EL (cell line): ENCODE data around the gene UGT2B11.
A peak's percentile ranks its signal among the peaks of the same experiment; 100 is the strongest.
"Not testable (repeated sequence)": the region's sequence is repeated elsewhere in the genome, so short reads cannot be mapped to it uniquely, and the experiment has no call there.

Experiments
- DNase-seq: peaks from one replicate; pipeline ENCODE4 v3.0.0-alpha.2; 2016

Gene UGT2B11

DNA sequence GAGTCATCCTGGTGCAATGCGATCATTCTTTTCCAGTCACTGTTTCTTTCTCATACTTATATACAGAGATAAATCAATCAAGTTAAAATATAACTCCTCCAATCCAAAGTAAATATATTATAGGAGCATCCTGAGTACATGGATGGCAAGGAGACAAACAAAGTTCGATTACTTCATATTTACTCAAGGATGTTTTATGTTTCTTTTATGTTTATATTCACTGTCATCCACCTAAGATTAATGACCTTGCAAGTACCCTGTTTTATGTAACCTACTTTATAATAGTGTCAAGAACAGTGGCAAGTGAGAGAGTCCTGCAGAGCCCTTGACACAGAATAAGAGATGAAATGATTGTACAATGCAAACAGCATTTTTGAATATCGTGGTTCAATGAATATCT lies at the start of gene UGT2B11:
Gene UGT2B11 (minus strand): TSS at position 33 of the 400 bp plus-strand sequence. CDS start 26 bp downstream, at position 7.
- no peak for DNase-seq

DNA sequence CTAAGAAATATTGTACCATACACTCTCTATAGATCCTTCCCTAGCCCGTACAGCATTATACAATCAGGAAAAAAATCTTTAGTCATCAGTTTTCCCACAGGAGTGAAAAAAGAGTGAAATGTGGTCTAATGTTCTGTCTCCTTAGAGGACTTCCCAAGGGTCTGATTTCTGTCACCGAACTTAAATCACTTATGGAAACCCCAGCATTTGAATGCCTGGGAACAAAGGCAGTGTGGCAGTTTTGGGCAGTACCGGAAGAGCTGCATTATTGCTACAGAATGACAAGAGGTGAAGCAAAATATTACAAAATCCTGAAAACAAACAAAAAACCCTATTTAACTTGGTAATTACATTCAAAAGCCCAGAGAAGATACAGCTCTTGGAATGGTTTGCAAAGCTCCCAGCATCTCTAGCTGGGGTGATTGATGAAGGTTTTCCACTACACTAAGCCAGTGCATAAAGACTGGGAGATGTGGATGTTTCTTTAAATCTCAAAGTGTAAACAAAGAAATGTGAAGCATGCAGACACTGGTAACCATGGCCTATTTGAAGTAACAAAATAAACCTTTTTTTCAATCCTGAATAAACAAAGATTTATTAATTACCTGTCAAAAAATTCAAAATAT lies 38.7 kb upstream of the UGT2B11 start:
- DNase-seq: not testable (repeated sequence)

DNA sequence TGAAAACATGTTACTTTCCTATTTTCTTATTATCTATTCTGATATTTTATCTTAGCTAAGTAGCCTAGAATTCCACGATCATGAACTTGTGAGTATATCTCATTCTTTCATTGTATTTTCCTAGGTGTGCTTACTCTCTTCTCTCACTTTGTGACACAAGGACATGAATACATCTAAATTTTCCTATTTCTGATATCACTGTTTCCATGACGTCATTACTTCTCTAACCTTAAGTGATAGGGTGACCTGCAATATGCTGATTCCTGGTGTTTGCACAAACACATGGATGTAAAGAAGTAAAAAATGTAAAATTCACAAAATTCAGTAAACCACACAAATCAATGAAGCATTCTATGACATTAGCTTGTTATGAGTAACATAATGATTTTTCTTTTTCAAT lies 36.3 kb upstream of the UGT2B11 start:
- not testable (repeated sequence) for DNase-seq

DNA sequence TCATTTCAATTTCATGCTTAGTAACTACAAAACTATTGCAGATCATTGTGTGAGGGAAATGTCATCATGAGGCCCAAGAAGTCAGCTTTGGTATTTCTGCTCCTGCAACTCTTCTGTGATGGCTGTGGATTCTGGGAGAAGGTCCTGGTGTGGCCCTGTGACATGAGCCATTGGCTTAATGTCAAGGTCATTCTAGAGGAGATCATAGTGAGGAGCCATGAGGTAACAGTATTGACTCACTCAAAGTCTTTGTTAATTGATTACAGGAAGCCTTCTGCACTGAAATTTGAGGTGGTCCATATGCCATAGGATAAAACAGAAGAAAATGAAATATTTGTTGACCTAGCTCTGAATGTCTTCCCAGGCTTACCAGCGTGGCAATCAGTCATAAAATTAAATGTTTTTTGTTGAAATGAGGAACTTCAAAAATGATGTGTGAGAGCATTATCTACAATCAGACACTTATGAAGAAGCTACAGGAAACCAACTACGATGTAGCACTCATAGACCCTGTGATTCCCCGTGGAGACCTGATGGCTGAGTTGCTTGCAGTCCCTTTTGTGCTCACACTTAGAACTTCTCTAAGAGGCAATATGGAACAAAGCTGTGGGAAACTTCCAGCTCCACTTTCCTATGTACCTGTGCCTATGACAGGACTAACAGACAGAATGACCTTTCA lies 28.2 kb upstream of the UGT2B11 start:
- DNase-seq: not testable (repeated sequence)

DNA sequence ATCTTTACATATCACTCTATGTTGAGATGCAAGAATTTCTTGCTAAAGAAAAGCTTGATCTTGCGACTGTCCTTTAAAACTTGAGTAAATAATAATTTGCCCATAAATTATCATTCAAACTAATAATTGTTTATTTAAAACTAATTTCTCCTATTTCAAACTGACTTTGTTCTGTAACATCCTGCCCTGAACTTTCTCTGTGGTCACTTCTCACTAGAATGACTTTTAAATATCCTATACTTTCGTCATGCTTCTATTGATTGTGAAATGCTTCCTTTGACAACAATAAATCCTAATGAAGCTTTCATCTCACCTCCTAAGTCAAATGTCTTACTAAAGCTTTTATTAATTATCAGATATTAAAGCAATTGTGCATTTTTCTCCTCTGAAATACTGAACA lies 27.2 kb upstream of the UGT2B11 start:
- DNase-seq: not testable (repeated sequence)

DNA sequence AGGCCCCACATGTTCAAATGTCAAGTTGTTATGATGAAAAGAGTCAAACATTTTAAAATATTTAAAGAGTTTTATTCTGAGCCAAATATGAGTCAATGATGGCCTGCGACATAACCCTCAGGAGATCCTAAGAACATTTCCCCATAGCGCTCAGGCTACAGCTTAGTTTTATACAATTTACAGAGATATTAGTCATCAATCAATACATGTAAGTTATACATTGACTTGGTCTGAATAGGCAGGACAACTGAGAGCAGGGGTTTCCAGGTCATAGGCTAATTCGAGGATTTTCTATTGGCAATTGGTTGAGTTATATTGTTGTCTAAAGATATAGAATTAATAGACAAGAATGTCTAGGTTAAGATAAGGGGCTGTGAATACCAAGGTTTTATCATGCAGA lies 26.2 kb upstream of the UGT2B11 start:
- DNase-seq: not testable (repeated sequence)

DNA sequence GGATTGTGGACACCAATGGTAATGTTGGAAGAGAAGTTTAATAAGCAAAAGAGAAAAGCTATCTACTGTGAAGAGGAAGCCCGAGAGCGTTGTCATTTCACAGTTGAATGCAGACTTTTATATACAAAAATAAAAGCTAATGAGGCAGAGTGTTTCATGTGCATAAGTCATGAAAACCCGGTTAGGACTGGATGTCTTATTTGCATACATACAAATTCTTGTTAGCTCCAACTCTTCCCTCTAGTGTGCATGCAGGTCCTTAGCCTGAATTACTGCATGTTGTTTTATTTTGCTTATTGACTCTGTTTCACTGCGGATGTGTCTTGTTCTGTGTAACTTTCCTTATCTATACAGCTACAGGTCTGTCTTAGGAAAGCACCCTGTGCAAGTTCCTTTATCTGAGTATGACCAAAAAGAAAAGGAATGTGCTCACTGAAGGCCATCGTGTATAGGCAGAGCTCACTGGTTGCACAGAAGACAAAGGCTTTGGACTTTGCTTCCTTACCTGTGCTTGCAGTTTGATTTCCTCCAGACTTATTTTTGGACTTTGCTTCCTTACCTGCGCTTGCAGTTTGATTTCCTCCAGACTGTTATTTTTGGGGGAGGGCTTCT lies 25.1 kb upstream of the UGT2B11 start:
- DNase-seq: no peak

DNA sequence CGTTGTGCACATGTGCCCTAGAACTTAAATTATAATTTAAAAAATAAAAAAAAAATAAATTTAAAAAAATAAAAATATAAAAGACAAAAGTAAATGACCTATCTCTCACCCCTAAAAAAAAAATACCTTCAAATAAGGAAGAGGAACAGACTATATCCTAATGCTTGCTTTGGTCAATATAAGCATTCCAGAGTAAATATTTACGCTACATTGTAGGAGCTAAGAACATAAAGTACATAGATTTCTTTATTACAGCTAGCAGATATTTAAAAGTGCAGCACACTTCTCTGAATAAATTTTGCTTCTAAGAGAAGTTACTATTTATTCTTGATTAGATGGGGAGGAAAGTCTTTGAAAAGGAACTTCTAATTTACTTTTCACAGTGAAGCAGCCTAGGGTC lies 24.5 kb upstream of the UGT2B11 start:
- DNase-seq: no peak

DNA sequence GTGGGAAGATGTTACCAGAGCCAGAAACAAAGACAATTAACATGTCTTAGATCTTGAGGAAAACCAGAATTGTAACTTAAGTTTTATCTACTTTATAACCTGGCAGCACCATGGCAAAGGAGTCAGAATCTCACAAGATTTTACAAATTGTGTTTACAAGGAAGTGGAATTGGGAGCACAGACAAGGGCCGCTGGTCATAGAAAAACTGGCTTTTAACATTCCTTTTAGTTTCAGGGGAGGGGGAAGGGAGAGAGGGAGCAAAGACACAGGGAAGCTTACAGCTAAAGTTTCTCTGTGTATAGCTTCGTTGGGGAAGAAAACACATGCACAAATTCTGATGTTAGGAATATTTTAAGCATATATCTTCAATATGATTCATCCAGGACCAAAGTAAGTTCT lies 10.3 kb upstream of the UGT2B11 start:
- no peak for DNase-seq

DNA sequence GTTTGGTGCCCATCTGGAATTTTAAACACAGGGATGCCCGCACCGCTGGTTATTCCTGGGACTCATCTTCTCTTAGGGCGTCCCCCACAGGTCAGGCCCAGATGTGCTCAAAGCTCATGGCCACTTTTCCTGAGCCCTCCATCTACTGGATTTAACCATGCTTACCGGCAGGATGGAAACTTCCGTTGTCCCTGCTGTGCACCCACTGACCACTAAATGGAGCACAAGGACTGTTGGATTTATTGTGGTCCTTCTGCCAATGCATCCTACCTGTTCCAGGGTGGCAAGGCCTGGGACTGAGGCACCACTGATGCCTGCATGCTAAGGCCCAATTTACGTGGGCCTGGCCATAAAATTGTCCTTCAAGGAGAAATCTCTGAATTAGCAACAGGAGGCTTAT lies 8.7 kb upstream of the UGT2B11 start:
- not testable (repeated sequence) for DNase-seq

DNA sequence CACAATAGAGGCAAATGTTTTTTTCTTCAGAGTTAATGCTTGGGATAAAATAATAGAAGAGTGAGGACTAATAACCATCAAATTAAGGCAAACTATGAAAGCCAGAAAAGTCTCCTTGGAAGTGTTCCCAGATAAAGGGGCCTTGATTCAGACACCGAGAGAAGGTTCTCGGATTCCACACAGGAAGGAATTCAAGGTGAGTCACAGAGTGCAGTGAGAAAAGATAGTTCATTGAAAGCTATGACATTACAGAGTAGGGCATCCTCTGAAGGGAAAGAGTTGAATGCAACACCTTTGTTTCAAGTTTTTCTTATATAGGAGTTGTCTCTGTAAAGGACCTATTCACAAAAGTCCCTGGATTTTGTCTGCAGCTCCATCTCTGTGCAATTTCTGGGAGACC lies 3.9 kb upstream of the UGT2B11 start:
- not testable (repeated sequence) for DNase-seq

DNA sequence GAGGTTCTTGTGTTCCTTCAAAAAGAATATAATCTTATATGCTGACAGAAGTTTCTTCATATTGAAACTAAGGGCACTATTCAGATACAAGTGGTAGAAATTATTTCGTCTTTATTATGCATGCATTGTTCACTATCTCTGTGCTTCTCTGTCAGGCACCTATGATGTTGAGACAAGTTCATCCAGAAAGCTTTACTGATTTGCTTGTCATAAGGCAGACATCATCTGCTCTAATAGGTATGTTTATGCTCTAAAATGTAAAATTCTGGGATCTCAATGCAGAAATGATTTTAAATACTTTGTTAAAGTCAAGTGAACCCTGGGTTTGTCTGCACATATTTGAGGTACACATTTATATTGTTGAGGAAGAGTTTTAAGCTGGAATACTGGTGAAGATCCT lies 3.6 kb downstream of the UGT2B11 start:
- no peak for DNase-seq

DNA sequence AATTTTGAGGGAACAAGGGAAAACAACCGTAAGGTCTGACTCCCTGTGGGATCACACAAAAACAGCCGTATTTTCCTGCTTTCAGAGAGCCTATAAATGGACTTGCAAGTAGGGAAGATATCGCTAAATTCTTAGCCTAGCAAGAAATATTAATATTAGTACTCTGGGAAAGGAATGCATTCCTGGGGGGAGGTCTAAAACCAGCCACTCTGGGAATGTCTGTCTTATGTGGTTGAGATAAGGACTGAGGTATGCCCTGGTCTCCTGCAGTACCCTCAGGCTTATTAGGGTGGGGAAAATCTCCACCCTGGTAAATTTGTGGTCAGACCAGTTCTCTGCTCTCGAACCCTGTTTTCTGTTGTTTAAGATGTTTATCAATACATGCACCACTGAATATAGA lies 16.0 kb downstream of the UGT2B11 start:
- DNase-seq: not testable (repeated sequence)

DNA sequence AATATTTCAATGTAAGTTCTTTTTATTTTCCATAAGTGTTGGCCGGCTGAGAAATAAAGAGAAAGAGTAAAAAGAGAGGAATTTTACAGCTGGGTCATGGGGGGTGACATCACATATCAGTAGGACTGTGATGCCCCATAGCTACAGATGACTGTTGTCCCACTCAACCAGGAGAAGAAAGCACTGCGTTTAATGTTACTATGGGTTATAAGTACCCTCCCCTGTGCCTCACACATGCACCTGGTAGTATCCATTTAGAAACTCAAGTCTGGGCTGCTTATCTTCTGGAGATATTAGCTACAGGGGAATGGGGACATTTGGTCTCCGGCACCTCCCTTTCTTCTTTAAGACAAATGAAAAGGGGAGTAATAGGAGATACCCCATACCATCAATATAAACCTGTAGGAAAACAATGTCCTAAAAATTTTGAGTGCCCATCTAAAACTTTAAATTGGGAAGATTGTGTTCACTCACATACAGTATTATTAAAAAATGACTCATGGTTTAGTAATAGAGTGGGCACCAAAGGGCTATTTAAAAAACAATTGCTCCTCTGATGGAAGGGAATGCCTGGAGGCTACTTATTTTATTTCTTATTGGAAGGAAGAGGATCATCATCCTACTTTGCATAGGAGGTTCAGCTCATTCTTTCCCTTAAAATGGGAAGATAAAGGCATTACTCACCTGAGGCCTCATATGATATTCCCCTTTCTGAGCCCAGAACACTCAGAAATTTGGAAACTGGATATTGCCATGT lies 18.2 kb downstream of the UGT2B11 start:
- no peak for DNase-seq

DNA sequence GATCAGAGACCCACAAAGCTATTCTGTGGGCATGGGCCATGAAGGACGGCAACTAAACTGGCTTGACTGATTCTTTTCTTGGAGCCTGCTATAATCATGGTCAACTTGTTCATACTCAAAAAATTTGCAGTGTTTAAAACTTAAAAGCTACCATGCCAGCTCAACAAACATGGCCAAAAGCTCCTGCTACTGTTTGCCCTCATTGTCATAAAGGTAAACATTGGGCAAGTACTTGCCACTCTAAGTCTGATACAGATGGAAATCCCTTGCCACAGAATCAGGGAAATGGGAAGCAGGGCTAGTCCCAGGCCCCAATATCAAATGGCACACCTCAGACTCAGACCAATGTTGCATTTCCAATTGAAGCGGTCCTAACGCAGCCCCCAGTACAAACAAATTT lies 20.4 kb downstream of the UGT2B11 start:
- DNase-seq: no peak

DNA sequence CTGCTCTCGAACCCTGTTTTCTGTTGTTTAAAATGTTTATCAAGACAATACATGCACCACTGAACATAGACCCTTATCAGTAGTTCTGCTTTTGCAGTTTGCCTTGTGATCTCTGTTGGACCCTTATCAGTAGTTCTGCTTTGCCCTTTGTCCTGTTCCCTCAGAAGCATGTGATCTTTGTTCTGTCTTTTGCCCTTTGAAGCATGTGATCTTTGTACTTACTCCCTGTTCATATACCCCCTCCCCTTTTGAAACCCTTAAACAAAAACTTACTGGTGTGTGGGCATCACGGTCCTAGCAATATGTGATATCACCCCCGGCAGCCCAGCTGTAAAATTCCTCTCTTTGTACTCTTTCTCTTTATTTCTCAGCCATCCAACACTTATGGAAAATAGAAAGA lies 22.6 kb downstream of the UGT2B11 start:
- DNase-seq: not testable (repeated sequence)

DNA sequence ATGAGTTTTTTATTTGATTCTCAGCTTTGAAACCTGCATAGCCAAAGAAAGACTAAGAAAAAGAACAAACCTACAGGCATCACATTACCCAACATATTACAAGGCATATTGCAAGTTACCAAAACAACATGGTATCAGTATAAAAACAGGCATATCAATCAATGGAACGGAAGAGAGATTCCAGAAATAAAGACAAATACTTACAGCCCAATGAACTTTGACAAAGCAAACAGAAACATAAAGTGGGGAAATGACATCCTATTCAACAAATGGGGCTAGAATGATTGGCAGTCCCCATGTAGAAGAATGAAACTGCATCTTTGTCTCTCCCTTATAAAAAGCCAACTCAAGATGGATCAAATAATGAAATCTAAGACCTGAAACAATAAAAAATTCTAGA lies 23.9 kb downstream of the UGT2B11 start:
- not testable (repeated sequence) for DNase-seq

DNA sequence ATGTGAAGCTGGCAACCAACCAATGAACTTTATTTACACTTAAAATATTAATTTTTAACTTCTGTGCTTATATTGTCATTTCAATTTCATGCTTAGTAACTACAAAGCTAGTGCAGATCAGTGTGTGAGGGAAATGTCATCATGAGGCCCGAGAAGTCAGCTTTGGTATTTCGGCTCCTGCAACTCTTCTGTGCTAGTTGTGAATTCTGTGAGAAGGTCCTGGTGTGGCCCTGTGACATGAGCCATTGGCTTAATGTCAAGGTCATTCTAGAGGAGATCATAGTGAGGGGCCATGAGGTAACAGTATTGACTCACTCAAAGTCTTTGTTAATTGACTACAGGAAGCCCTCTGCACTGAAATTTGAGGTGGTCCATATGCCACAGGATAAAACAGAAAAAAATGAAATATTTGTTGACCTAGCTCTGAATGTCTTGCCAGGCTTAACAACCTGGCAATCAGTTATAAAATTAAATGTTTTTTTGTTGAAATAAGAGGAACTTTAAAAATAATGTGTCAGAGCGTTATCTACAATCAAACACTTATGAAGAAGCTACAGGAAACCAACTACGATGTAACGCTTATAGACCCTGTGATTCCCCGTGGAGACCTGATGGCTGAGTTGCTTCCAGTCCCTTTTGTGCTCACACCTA lies 32.9 kb downstream of the UGT2B11 start:
- DNase-seq: not testable (repeated sequence)

DNA sequence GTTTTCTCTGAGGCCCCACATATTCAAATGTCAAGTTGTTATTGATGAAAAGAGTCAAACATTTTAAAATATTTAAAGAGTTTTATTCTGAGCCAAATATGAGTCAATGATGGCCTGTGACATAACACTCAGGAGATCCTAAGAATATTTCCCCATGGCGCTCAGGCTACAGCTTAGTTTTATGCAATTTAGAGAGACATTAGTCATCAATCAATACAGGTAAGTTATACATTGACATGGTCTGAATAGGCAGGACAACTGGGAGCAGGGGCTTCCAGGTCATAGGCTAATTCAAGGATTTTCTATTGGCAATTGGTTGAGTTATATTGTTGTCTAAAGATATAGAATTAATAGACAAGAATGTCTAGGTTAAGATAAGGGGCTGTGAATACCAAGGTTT lies 34.7 kb downstream of the UGT2B11 start:
- not testable (repeated sequence) for DNase-seq

DNA sequence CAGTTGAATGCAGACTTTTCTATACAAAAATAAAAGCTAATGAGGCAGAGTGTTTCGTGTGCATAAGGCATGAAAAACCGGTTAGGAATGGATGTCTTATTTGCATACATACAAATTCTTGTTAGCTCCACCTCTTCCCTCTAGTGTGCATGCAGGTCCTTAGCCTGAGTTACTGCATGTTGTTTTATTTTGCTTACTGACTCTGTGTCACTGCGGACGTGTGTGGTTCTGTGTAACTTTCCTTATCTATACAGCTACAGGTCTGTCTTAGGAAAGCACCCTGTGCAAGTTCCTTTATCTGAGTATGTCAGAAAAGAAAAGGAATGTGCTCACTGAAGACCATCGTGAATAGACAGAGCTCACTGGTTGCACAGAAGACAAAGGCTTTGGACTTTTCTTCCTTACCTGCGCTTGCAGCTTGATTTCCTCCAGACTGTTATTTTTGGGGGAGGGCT lies 35.8 kb downstream of the UGT2B11 start:
- DNase-seq: not testable (repeated sequence)

DNA sequence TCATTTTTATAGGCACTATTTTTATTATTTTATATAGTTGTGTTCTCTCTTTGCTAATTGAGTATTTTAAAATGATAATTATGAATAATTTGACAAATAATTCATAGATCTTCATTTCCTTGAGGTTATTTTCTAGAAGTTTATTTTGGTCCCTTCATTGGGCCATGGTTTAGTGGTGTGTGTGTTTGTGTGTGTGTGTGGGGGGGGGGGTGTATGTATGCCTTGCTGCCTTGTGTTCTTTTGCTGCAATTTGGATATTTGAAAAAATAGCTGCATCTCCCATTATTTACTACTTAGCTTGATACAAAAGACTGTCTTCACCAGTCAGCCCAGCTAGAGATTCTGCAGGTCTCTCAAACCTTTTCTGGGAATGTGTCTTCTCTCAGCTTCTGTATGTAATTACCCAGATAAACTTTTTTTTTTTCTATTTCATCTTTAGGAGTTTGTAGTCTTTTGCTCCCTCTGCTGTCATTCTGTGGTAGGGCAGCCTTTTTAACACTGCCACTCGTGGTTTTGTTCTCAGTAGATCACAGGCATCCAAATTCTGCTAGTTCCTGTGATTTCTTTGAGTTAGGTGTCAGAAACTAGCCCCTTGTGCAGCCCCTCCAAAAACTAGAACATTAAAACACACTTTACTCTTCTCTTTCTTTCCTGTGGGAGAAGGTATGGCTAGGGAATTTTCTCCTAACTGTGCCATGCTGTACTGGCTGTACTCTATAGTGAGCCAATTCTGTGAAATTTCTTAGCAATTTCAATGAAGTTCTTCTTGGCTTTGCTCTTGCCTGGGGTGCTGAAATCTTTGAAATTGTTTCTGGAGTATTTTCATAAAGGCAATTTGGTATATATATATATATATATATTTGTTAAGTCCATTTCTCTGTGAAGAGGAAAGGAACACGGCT lies 44.1 kb downstream of the UGT2B11 start:
- peak; percentile 19 for DNase-seq

DNA sequence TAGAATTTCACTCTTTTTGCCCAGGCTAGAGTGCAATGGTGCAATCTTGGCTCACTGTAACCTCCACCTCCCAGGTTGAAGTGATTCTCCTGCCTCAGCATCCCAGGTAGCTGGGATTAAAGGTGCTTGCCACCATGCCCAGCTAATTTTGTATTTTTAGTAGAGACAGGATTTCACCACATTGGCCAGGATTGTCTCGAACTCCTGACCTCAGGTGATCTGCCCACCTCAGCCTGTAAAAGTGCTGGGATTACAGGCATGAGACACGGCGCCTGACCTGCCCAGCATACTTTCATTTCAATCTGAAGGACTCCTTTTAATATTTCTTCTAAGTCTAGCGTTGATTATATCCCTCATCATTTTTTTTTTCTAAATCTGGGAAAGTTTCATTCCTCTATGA lies 45.4 kb downstream of the UGT2B11 start:
- not testable (repeated sequence) for DNase-seq
